IPS-NIHi7 (cell line): ENCODE data around the gene SYCP3.
A peak's percentile ranks its signal among the peaks of the same experiment; 100 is the strongest.

Experiments
- DNase-seq: peaks from one replicate; pipeline ENCODE4 v3.0.0; 2012; ENCODE audit warnings: mixed read lengths; ENCODE audit errors: extremely low spot score

Gene SYCP3

DNA sequence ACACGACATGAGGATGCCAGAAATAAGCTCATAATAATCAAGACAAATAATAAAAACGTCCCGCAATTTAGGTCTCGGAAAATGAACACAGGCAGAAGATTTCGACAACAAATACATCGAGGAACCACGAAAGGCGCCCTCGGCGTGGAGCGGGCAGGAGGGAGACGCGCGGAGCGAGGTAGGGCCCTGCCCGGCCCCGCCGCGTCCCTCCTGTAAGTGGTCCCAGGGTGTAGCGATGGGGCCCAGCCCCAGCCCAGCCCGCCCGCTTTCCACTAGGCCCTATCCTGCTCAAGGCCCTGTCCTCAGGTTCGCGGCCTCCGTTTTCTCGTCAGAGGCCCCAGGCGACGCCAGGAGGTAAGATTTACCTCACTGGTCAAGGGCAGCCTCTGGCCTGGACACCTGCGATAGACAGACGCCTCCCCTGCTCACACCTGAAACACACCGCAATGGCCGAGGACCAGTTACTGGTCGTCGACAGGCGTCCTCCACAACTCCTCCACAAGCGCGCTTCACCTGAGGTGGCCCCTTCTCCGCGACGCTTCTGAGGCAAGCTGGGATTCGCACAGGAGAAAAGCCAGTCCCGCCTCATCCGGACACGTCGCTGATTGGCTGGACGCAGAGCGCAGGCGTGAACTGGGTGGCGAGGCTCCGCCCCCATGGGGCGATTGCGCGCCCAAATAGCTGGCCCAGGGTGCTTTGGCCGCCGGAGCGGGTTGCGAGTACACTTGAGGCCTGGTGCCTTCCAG, at the start of gene SYCP3:
TSS of gene SYCP3 (minus strand) at position 543 of the 746 bp plus-strand sequence. CDS start 1,527 bp downstream, outside the sequence.
- no peak for DNase-seq

DNA sequence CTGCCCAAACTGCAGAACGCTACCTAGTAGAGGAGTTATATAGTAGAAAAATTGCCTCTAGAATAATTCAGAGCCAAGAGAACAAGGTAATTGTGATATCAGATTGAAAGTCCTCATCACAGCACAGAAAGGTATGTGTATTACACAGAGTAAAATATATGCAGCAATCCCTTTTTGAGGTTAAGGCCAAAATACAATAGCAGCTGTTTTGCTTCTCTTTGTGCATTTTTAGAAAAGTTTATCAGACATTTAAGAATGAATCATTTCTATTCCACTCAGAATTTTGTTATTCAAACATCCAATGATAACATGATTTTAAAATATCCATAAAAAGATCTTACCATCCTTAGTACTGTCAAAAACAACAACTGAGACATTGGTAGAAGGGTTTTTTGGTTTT, 46.4 kb upstream of the SYCP3 start:
- no peak for DNase-seq

DNA sequence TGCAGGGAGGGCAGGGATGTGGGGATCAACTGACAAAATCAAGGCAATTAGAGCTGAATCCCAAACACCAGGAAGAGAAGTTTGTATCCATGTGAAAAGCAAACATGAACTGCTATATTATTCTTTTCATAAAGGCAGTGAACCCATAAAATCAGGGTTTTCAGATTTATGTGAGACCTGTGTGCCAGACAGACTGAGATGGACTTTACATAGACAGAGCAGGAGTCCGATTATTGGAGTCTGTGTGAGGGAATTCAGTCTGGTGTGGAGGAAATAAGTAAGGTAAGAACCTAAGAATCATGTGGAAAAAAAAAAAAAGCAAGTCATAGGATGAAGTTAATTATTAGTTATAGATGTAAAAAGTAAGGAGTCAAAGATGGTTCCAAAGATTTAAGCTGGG, 45.1 kb upstream of the SYCP3 start:
- no peak for DNase-seq

DNA sequence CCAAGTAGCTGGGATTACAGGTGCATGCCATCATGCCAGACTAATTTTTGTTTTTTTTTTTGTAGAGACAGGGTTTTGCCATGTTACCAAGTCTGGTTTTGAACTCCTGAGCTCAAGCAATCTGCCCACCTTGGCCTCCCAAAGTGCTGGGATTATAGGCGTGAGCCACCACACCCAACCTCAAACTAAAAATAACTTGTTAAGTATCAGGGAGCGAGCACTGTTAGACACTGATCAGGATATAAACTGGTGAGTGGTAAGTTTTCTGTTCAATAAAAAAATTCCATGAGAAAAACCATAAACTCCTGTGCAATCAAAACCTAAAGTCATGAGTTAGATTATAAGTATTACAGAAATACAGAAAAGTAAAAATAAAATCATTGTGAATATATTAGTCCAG, 44.6 kb upstream of the SYCP3 start:
- no peak for DNase-seq

DNA sequence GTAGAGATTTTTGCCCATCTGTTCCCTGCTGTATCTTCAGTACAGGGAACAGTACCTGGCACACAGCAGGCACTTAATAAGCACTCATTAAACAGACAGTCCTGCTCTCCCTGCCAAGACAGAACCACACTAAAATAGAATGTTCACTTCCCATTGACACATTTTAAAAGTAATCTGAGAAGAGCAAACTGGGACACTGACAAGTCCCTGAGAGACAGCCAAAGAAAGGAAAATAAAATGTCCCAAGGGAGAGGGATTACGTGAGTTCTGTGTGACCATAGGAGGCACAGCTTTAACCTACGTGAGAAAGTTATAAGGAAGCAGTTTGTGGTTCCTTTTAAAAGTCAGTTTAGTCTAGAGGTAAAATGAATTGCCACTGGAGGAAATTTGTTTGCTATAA, 43.9 kb upstream of the SYCP3 start:
- no peak for DNase-seq

DNA sequence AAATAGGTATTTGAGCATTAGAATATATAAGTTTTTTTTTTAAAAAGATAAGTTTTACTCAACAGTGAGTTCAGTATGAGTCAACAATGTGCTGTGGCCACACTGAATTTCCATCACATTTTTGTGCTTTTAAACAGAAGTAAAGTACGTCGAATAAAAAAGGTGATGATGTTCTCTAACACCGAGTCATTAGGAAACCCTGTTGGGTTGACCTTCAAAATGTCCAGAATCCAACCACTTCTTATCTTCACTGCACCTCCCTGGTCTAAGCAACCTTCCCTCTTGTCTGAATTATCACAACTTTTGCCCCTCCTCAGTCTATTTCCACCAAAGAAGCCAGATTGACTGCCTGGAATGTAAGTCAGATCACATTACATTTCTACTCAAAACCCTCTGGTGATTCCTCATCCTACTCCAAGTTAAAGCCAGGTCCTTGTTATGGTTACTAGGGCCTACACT, 43.0 kb upstream of the SYCP3 start:
- no peak for DNase-seq

DNA sequence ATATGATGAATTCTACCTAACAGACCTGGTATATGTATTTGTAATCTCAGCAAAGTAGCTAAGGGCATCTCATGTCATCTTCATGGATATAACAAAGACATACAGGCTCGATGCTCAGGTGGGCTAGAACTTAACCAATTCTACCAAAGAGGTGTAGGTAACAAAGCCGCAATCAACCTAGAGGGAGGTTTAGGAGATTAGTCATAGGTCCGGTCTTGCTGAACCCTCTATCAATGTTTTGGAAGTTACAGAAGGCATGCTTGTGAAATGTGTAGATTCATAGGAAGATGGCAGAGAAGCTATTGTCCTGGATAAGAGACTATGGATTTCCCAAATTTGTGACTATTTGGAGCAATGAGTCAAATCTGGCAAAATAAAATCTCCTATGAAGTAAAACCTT, 42.6 kb upstream of the SYCP3 start:
- no peak for DNase-seq

DNA sequence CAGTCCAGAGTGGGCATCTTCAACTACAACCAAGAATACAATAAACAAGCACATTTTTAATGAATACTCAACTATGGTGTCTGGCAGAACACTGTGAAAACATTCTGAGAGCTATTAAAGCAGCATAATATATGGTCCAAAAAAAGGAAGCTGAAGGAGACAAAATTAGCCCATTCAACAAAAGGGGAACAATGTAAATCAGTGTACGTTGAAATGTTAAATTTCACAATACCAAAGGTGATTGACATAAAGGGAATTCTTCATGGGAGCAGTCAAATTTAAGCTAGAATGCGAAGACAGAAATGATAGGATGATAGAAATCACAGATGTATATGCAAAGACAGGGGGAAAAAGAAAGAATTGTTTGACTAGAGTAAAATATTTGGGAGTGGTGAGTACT, 41.3 kb upstream of the SYCP3 start:
- DNase-seq: no peak

DNA sequence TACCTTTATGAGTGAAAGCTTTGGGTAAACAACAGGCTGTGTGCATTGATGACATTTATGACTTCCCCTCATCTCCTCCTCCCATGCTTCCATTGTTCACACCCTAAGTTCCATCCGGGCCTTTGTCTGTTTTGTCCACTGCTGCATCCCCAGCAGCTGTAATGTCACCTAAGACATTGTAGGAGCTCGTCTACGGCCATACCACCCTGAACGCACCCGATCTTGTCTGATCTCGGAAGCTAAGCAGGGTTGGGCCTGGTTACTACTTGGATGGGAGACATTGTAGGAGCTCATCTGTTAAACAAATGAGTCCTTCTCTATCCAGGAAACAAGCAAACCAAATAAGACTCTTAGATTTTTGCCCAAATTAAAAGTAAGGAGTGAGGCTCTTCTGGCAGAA, 40.4 kb upstream of the SYCP3 start:
- no peak for DNase-seq

DNA sequence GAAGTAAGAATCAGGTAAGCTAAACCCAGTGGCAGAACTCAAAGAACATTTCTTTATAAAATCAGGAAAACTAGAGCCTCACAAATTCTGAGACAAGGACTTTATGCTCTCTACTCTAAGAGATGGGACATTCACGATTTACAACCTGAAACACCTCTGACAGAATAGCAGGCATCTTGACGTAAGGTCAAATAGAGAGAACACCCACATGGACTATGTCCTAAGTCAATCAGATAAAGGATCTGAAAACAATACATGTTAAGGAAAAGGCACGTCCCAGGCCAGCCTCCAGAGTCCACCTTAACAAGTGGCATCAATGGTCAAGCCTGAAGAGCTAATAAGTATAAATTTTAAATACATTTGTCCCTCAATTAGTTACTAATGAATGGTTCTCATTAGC, 39.9 kb upstream of the SYCP3 start:
- no peak for DNase-seq

DNA sequence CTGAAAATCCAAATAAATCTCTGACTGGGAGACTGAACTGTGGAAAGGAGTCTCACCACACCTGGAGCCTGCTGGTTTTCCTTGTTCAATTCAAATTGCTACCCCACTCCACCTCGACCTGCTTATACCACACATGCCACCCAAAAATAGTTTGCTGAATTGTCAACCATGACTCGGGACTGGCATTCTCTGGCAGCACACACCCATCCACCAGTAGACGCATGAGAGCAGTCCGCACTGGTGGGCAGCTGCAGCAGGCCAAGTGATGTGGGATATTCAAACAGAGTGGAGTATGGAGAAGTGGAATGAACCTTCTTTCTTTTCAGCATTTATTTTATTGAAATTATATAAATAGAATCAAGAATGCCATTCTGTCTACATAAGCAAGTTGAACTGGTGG, 38.7 kb upstream of the SYCP3 start:
- no peak for DNase-seq

DNA sequence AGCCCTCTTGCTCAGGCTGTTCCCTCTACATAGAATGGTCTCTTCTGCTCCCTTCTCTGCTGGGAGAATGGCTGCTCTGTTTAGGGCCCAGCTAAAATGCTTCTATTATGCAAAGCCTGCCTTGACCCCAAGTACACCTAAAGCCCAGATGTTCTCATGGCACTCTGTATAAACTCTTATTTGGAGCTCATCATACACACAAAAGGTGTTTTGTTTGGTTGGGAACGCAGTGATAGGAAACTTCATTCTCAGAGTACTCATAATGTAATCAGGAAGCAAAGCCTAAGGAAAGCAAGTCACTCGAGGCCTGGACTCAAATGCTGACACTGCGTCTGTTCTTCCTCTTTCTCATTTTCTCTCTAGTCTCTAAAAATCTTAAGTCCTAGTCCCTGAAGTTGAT, 38.2 kb upstream of the SYCP3 start:
- no peak for DNase-seq

DNA sequence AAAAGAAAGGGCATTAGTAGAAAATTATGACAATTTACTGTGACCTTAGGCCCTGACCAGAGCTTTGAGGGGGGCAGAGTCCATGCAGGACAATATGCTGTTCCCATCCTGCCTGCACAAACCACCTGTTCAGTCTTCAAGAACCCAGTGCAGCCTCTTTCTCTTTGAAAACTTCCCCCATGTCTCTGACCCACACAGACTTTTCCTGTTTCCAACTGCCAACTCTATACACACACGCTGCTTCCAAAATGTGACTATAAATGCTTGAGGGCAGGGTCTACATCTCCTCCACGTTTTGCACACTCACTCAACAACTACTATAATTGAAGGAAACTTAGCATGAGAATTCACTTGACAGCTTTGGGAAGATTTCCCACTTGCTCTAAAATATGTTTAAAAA, 36.6 kb upstream of the SYCP3 start:
- DNase-seq: no peak

DNA sequence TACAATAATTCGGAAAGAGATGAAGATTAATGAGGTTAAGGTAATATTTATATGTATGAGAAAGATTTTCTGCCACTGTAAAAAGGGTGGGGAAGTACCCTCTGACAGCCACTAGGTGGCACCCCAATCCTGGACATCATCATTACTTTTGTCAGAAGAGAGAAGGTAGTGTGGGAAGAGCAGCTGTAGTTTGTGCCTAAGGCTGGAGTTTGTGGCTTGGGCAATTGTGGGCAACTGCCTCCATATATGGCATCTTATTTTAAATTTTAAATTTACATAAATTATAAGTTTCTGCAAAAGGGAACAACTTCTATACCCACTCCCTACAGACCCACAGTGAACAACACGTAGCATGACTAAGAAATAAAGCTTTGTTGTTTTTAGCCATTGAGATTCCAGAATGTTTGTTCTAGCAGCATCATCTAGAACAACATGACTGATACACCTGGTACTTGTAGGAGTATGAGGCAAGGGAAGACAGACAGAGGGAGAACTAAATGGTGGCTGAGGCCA, 34.4 kb upstream of the SYCP3 start:
- peak; percentile 81 for DNase-seq

DNA sequence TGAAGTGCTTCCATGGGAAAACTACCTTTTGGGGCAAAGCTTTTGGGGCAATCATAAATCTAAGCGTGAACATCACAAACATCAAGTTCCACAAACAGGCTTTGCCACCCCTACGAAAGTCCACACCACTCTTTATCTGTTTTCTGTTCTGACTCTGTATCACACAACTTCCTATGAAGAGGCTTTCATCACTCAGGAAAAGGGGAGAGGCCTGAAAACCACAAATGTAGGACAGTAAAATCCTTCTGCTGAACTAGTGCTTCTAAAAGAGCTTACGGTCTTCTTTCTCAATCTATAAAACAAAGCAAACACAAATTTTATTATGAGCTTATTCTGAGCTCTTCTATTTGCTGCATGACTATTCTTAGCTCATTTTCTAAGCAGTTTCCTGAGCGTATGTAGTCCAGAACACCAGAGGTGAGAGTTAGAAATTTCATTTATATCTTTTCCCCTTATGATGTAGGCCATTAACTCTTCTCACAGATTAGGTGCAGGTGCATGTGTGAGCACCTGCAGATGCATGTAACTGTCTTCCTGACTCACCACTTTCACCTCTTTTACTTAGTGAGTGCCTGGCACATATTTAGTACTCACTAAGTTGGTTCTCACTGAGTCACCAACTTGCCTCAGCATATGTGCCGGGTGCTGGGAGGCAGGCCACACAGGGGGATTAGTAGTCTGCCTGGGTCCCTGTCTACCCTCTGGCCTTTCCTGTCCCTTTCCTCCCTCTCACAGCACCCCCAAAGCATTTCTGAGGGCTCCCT, 32.9 kb upstream of the SYCP3 start:
- DNase-seq: no peak

DNA sequence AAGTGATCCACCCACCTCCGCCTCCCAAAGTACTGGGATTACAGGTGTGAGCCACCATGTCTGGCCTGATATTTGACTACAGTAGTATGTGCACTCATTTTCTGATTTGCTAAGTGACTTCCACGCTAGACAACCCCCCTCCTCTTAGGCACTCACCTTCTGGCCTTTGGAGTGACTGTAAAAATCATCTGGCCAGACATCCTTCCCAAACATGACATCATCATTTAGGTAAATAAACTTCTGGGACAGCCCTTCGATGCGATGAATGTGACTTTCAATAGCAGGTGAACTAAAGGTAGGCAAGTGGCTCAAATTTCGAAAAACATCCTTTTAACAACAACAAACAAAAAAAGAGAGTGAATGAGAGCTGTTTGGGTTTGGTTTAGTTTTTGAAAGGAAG, 30.6 kb upstream of the SYCP3 start:
- DNase-seq: no peak

DNA sequence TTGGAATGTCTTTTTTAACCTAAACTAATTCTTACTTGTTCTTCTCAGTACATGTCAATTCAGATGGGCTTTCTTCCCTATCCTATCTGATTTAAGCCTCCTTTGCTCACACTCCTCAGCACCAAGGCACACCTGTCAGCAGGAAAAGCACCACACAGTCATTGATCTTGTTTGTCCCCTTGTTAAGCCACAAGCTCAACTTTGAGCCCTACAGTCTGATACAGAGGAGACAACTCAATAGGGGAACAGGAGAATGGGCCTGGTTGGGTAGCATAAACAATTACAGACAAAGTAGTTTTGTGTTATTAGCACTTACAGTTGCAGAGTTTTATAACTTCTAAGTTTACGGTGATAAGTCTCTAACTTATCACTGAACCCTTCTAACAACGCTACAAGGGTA, 29.5 kb upstream of the SYCP3 start:
- DNase-seq: no peak

DNA sequence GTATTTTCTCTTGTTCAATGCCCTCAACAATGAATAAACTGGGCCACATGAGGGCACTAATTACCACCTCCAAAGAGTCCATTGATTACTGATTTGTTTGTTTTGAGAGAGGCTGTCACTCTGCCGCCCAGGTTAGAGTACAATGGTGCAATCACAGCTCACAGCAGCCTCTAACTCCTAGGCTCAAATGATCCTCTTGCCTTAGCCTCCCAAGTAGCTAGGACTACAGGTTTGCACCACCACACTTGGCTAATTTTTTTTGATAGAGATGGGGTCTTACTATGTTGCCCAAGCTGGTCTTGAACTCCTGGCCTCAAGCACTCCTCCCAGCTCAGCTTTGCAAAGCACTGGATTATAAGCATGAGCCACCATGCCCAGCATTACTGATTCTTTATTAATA, 28.3 kb upstream of the SYCP3 start:
- no peak for DNase-seq

DNA sequence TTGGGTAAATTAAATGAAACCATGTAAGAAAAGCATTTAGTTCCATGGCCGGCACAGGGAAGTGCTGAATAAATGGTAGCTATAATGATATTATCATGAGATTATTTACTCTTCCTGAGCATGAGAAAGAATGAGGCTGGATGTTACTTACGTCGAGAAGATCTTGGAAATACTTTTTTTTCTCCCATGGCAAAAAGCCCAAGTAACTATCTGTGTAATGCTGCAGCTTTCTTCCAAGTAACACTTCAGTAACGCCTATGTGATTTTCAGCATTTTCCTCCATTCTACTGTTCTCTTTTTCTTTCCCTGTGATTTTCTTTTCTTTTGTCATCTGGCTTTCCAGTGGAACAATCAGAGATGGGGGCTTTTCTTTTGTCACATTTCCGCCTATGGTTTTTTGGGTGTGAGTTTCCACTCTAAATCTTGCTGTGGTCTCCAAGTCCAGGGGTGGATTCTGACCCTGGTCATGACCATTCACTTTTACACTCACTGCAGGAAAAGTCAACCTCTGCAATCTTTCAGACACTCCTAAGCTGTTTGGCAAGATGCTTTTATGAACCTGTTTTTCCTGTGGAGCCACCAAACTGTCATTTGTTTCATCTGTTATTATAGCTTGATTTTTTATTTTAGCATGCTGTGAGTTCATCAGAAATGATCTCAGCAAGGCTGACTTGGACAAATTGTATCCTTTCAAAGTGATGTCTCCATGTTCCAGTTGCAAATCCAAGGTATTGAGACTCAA, 25.0 kb upstream of the SYCP3 start:
- DNase-seq: no peak

DNA sequence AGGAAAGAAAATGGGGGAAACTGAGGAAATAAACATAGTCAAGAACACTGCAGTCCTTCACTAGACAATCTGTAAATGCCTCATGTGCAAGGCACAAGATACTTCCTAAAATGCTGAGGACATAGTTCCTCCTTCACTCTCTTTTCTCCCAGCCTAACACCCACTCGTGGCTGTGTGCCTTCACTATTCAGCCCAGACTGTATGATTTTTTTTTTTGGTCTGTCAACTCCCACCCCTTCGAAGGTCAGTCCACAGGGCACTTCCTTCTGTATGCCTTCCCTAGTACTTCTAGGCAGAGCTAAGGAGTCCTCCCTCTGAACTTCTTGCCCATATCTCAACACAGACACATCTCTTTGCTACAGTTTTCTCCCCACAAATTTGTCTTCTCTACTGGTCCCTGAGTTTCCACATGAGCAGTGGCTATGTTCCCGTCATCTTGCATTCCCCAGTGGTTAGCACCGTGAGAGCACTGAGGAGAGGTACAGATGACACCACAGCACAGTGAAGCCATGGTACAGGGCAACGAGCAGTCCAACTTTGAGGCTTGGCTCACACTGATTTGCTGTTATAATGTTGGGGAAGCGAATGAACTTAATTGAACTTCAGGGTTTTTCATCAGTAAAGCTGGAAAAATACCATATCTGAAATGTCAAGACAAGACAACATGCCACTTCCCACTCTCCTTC, 24.1 kb upstream of the SYCP3 start:
- no peak for DNase-seq

DNA sequence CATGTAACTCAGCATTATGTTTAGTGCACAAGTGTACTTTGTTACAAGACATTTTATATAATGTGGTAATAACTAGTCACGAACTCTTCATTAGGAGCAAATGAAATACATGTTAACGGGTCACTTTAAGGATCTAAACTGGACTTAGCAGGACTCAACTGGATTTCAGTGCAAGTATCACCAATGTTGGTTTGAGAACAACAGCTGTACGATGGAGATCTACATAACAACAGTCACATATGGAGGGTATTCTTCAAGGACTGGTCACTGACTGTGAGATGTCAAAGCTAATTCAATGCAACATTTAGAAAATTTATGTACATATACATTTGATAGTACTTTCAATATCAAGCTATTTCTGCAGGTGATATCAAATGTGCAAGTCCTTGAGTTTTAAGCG, 22.5 kb upstream of the SYCP3 start:
- no peak for DNase-seq

DNA sequence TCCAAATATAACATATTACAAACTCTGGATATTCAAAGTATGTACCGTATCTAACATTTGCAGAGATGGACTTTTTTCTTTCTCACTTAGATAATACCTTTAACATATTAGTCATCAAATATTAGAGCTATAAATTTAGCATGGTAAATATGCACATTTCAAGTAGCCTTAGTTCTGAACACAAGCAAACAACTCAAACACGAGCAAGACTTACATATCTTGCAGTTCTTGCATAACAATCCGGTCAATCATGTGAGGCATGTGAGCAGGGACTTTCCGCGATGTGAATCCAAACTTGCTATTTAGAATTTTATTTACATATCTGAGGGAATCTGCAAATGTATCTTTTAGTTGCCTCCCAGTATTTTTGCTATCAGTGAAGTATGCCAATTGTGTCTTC, 22.1 kb upstream of the SYCP3 start:
- DNase-seq: no peak
